Muscle layer of duodenum (tissue), 2 donors: ENCODE measurements around the gene TET1.
"Not testable (repeated sequence)": the region's sequence is repeated elsewhere in the genome, so short reads cannot be mapped to it uniquely, and the experiment has no call there.

Source experiments
- H3K27ac ChIP-seq: one replicate; pipeline ENCODE4 v1.7.0; 2013; ENCODE audit warnings: mild to moderate bottlenecking, low read length
- H3K27me3 ChIP-seq: one replicate; pipeline ENCODE4 v1.7.0; 2013; ENCODE audit warnings: low read depth, mild to moderate bottlenecking, control low read depth, low read length
- H3K36me3 ChIP-seq, 2 donors: one replicate each; pipeline ENCODE4 v1.7.0; 2013; ENCODE audit warnings: low read length in 2 of 2, control low read depth in 1 of 2, mild to moderate bottlenecking in 1 of 2; ENCODE audit not compliant: insufficient read depth in 2 of 2, control insufficient read depth in 1 of 2
- H3K4me1 ChIP-seq, 2 donors: one replicate each; pipeline ENCODE4 v1.7.0; 2013; ENCODE audit warnings: low read length in 2 of 2, mild to moderate bottlenecking in 2 of 2, control low read depth in 1 of 2, moderate library complexity in 1 of 2; ENCODE audit not compliant: insufficient read depth in 2 of 2, control insufficient read depth in 1 of 2
- H3K4me3 ChIP-seq, 2 donors: one replicate each; pipeline ENCODE4 v1.7.0; 2013; ENCODE audit warnings: low read length in 2 of 2, low read depth in 1 of 2, mild to moderate bottlenecking in 1 of 2
- H3K9me3 ChIP-seq, 2 donors: one replicate each; pipeline ENCODE4 v1.7.0; 2013; ENCODE audit warnings: low read length in 2 of 2, control low read depth in 1 of 2, mild to moderate bottlenecking in 1 of 2; ENCODE audit not compliant: control insufficient read depth in 1 of 2
- donor health status: healthy.

The TET1 gene

DNA sequence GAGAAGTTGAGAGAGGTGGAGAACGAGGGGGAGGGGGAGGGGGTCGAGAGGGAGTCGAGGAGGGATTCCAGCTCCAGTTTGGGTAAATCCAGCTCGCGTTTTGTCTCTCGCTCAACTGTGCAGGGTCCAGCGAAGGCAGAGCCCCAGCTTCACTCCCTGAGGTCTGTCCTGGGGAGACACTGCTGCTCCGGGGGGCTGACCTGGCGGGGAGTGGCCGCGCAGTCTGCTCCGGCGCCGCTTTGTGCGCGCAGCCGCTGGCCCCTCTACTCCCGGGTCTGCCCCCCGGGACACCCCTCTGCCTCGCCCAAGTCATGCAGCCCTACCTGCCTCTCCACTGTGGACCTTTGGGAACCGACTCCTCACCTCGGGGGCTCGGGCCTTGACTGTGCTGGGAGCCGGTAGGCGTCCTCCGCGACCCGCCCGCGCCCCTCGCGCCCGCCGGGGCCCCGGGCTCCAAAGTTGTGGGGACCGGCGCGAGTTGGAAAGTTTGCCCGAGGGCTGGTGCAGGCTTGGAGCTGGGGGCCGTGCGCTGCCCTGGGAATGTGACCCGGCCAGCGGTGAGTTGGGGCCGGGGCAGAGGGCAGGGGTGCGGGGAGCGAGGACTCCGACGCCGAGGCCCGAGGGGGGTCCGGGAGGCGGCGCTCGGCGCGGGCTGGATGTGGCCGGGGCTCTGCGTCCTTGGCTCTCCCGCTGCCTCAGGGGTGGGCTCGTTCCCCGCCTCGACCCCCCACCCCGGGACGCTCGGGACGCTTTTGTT lies at the start of gene TET1:
Gene TET1, plus strand, starts transcription at position 152 of the 757 bp plus-strand sequence. CDS start 12,002 bp downstream, outside the sequence.
- Histone ChIP-seq H3K9me3 (no peaks in the 10 kb centered on the region), H3K36me3 (no peaks in the 10 kb centered on the region), H3K4me1 (peaks cover 0 to 10% of the 10 kb centered on the region in 2 donors), H3K27ac (no peak within 1 kb of the TSS), H3K4me3 (peak within 1 kb of the TSS; percentile 69 to 98), H3K27me3 (peaks cover 4% of the 10 kb centered on the region)

GRCh38 chr10:68516216-68516615 lies 43.9 kb upstream of the TET1 start:
- H3K36me3 ChIP-seq = peaks cover 0 to 12% of the 10 kb centered on the region in 2 donors

GRCh38 chr10:68516766-68517165 lies 43.4 kb upstream of the TET1 start:
- H3K4me1 ChIP-seq = no peaks in the 10 kb centered on the region
- peaks cover 0 to 14% of the 10 kb centered on the region in 2 donors for H3K36me3 ChIP-seq
- no peaks in the 10 kb centered on the region for H3K27me3 ChIP-seq
- H3K4me3 ChIP-seq = no peak overlapping the region
- no peak overlapping the region for H3K27ac ChIP-seq
- H3K9me3 ChIP-seq = no peaks in the 10 kb centered on the region

More at GRCh38 chr10:68516216-68516615, 43.9 kb upstream of the TET1 start:
- H3K4me3 ChIP-seq, H3K4me1 ChIP-seq, H3K9me3 ChIP-seq, H3K27me3 ChIP-seq, H3K27ac ChIP-seq: not testable (repeated sequence)

DNA sequence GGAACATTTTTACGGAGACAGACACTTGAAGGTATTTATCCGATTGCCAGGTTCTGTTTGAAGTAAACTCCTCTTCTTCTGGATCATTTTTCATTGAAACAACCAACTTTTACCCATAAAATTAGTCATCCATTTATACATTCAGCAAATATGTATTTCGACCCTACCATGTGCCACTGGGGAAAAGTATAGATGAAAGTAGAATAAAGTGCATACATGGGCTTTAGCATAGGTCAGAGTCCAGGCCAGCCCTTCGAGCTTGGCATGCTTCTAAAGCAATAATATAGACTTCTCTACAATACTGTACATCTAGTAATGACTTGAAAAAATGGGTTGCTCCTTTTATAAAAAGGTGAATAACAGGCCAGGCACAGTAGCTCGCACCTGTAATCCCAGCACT lies 42.9 kb upstream of the TET1 start:
- Histone ChIP-seq H3K27ac (no peak overlapping the region), H3K4me1 (no peaks in the 10 kb centered on the region), H3K4me3 (no peak overlapping the region), H3K36me3 (peaks cover 0 to 14% of the 10 kb centered on the region in 2 donors), H3K9me3 (no peaks in the 10 kb centered on the region), H3K27me3 (no peaks in the 10 kb centered on the region)

DNA sequence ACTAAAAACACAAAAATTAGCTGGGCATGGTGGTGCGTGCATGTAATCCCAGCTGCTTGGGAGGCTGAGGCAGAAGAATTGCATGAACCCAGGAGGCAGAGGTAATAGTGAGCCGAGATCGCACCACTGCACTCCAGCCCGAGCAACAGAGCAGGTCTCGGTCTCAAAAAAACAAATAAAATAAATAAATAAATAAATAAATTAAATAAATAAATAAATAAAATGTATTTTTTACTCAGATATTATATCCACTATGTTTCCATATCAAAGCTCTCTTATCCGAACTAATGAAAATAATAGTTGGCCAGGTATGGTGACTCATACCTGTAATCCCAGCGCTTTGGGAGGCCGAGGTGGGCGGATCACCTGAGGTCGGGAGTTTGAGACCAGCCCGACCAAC lies 41.5 kb upstream of the TET1 start:
- not testable (repeated sequence) for H3K27me3 ChIP-seq, H3K4me1 ChIP-seq, H3K9me3 ChIP-seq, H3K4me3 ChIP-seq, H3K27ac ChIP-seq
- peaks cover 0 to 14% of the 10 kb centered on the region in 2 donors for H3K36me3 ChIP-seq

DNA sequence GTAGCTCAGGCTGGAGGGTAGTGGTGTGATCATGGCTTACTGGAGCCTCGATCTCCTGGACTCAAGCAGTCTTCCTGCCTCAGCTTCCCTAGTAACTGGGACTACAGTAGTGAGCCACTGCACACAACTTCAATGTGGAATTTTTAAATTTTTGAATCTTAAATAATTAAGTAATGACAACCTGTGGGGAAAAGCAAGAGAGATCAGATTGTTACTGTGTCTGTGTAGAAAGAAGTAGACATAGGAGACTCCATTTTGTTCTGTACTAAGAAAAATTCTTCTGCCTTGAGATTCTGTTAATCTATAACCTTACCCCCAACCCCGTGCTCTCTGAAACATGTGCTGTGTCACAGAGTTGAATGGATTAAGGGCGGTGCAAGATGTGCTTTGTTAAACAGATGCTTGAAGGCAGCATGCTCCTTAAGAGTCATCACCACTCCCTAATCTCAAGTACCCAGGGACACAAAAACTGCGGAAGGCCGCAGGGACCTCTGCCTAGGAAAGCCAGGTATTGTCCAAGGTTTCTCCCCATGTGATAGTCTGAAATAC lies 34.6 kb upstream of the TET1 start:
- H3K4me3 ChIP-seq, H3K27ac ChIP-seq, H3K27me3 ChIP-seq, H3K36me3 ChIP-seq, H3K9me3 ChIP-seq, H3K4me1 ChIP-seq: not testable (repeated sequence)

DNA sequence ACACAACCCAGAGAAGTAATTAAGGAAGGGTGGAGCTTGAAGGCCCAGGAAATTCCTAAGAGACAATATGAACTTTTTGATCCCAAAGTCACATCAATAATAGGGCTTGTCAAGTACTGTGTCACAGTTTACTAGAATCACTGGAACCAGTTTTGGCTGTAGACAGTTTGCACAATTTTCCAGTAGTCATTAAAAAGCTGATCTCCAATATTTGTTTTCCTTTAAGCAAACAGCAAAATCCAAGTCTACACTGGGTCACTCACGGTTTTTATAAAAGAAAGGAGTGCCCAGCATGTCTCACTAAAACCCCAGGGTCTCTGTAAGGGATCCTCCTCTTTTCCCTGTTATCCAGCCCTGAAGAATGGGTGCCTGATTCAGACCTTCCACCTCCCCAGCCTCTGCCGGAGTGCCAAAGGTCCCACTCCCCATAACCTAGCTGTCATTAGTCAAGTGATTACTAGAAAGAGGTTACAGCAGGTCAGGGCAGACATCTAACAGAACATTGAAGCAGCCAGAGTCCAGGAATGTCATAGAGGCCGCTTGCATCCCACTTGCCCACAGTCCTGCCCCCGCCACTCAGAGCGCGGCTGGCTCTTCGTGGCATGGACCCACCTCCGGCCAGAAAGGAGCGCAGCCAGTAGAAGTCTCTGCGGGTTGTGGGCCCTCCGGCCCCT lies 33.4 kb upstream of the TET1 start:
- Histone ChIP-seq H3K4me1 (no peaks in the 10 kb centered on the region), H3K27me3 (no peaks in the 10 kb centered on the region), H3K27ac (peak overlapping the region; percentile 84), H3K9me3 (no peaks in the 10 kb centered on the region), H3K36me3 (no peaks in the 10 kb centered on the region), H3K4me3 (peak overlapping the region; percentile 86 to 99)

DNA sequence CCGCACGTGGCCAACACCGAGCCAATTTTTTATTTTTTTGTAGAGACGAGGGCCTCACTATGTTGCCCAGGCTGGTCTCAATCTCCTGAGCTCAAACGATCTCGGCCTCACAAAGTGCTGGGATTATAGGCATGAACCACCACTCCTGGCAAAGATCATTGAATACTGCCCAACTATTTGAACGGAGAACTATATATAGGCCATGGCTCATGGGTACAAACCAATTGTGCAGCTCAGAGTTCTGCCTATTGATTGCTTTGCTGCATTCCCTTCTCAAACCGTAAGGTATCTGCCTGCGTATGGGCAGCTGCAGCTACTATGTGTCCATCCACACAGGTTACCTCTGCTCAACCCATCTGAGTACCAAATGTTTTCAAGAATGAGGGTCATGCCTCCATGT lies 23.2 kb upstream of the TET1 start:
- Histone ChIP-seq H3K27me3 (no peaks in the 10 kb centered on the region), H3K9me3 (no peaks in the 10 kb centered on the region), H3K27ac (no peak overlapping the region), H3K4me3 (no peak overlapping the region), H3K4me1 (no peaks in the 10 kb centered on the region), H3K36me3 (no peaks in the 10 kb centered on the region)

- no peaks in the 10 kb centered on the region for H3K27me3 ChIP-seq
- H3K36me3 ChIP-seq = no peaks in the 10 kb centered on the region
- no peak overlapping the region for H3K27ac ChIP-seq
- H3K4me1 ChIP-seq = no peaks in the 10 kb centered on the region
- H3K4me3 ChIP-seq = no peak overlapping the region
- H3K9me3 ChIP-seq = no peaks in the 10 kb centered on the region
Measured at GRCh38 chr10:68537796-68538195, 22.3 kb upstream of the TET1 start.

GRCh38 chr10:68543004-68543918 lies 16.9 kb upstream of the TET1 start:
- no peaks in the 10 kb centered on the region for H3K9me3 ChIP-seq
- H3K4me3 ChIP-seq = no peak overlapping the region
- no peaks in the 10 kb centered on the region for H3K4me1 ChIP-seq
- no peak overlapping the region for H3K27ac ChIP-seq
- no peaks in the 10 kb centered on the region for H3K27me3 ChIP-seq
- H3K36me3 ChIP-seq = no peaks in the 10 kb centered on the region
